PFSK-1 (cell line): ENCODE data around the gene UVSSA.

Source experiments
- FOXP2 ChIP-seq: optimal IDR thresholded peaks from 2 replicates; pipeline ENCODE3; 2011; ENCODE audit warnings: borderline replicate concordance, control low read depth, inconsistent platforms; ENCODE audit not compliant: insufficient read depth; ENCODE audit errors: extremely low read length, extremely low read depth
- POLR2AphosphoS5 ChIP-seq: IDR thresholded peaks from 2 replicates; pipeline ENCODE4 v1.6.1; 2012; ENCODE audit warnings: low read depth, mild to moderate bottlenecking, control low read depth, low read length, moderate library complexity
- REST ChIP-seq, 2 experiments: IDR thresholded peaks; 2 replicates each; pipeline versions ENCODE4 v1.6.1 to v1.8.0; 2011 to 2012; ENCODE audit warnings: low read depth in 2 of 2, low read length in 2 of 2, control low read depth in 1 of 2, inconsistent platforms in 1 of 2, mild to moderate bottlenecking in 1 of 2, moderate library complexity in 1 of 2; ENCODE audit not compliant: insufficient read depth in 1 of 2
- SIN3A ChIP-seq: IDR thresholded peaks from 2 replicates; pipeline ENCODE4 v1.6.1; 2012; ENCODE audit warnings: mild to moderate bottlenecking, low read length, moderate library complexity, borderline replicate concordance; ENCODE audit not compliant: insufficient read depth
- TAF1 ChIP-seq: IDR thresholded peaks from 2 replicates; pipeline ENCODE4 v1.6.1; 2012; ENCODE audit warnings: low read length, control low read depth, borderline replicate concordance; ENCODE audit not compliant: insufficient read depth

UVSSA gene

DNA sequence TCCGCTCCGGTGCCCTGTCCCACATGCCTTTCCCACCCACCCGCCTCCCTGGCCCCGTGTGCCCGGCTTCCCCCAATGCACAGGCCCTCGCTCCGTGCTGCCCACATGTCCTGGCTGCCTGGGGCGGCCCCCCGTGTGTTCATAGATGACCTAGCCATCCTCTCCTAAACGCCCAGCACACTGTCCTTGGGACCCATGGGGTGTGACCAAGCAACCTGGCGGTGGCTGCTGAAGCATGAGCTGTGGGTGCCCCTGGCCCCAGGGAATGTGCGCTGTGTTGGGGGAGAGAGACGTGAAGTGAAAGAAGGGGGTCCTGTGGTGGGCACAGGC, 29.0 kb upstream of the UVSSA start:
- TF ChIP-seq SIN3A (no peak), TAF1 (no peak), REST (IDR thresholded peaks at IDR 0.05; ENCODE audit: insufficient read depth in 1 of 2, low read depth in 2 of 2, low read length in 2 of 2) (no peak), FOXP2 (no peak), POLR2AphosphoS5 (no peak)

DNA sequence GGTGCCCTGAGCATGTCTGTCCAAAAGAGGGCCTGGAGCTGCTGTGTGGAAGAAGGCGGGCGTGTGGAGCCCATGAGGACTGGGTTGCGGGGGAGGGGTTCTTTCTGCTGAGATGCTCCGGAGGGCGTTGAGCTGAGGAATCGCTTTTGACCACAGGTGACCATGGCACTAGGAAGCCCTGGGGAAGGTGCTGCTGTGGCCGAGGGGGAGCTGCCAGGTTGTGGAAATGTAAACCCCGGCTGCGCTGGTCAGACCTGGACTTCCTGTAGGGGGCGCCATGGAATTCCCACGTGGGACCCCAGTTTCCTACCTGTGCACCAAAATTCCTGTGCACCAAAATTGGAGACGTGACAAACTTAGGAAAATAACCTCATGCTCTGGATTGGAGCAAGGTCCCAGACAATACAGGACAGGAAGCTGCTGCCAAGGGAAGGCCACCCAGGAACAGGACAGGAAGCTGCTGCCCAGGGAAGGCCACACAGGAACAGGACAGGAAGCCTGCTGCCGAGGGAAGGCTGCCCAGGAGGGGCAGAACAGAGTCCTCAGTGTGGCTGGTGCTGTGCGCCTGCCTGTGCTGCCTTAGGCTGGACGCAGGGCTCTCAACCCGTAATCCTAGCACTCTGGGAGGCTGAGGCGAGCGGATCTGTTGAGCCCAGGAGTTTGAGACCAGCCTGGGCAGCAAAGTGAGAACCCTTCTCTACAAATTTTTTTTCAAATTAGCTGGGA, 28.4 kb upstream of the UVSSA start:
- TF ChIP-seq SIN3A (no peak), REST (IDR thresholded peaks at IDR 0.05; ENCODE audit: insufficient read depth in 1 of 2, low read depth in 2 of 2, low read length in 2 of 2) (no peak), POLR2AphosphoS5 (no peak), FOXP2 (no peak), TAF1 (no peak)

DNA sequence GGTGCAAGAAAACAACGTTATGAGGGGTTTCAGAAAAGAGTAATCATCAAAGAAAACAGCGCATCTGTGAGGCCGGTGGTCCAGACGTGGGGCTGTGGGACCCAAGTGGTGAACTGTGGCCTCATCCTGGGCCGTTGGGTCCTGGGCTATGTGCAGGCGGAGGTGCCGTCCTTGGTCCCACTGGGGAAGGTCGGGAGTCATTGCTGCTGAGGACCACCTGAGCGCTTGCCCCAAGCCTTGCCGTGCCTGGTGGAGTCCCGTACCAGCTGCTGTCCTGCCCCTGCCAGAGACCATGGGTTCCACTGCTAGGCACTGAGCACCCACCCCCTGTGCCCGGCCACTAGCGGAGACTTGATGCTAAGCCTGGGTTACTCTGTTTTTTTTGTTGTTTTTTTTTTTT, 25.5 kb upstream of the UVSSA start:
- TF ChIP-seq SIN3A = no peak

- TF ChIP-seq FOXP2 (no peak), SIN3A (no peak), TAF1 (no peak), REST (IDR thresholded peaks at IDR 0.05; ENCODE audit: insufficient read depth in 1 of 2, low read depth in 2 of 2, low read length in 2 of 2) (no peak), POLR2AphosphoS5 (no peak)
Observed at GRCh38 chr4:1321946-1322650, 24.9 kb upstream of the UVSSA start.

DNA sequence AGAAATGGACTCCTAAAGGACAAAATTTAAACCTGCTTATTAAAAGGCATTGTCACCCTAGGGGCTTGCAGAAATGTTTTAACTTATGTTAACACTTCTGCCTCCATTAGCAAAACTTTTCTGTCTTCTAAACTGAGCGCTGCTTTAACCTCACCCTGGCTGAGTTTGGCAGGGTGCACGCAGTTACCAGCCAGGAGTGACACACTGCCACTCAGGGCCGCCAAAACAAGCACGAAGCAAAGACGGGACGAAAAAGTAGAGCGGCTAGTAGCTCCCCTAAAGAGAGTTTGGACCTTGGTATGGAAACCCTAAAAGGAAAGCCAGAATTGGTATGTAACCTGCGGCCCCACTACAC, 23.8 kb upstream of the UVSSA start:
- TF ChIP-seq FOXP2 = no peak
- TF ChIP-seq SIN3A = no peak
- no peak for TF ChIP-seq REST (IDR thresholded peaks at IDR 0.05; ENCODE audit: insufficient read depth in 1 of 2, low read depth in 2 of 2, low read length in 2 of 2)
- no peak for TF ChIP-seq TAF1
- TF ChIP-seq POLR2AphosphoS5 = no peak
